H9 (cell line): ENCODE results near the gene LPCAT2. TPM values are rescaled to one million over a fixed set of nuclear protein-coding genes. Genes with fewer than 3 reads are reported as not detected.

Source experiments
- DNase-seq: peaks from one replicate; pipeline ENCODE4 v3.0.0-alpha.2; 2017
- H2AFZ ChIP-seq: one replicate; pipeline ENCODE4 v1.6.1; 2013; ENCODE audit warnings: mild to moderate bottlenecking, low read length, control low read depth, moderate library complexity
- H2AK5ac ChIP-seq: 2 replicates; pipeline ENCODE4 v1.6.1; 2013; ENCODE audit warnings: low read length, control low read depth, mixed read lengths; ENCODE audit not compliant: insufficient read length
- H2BK120ac ChIP-seq: one replicate; pipeline ENCODE4 v1.6.1; 2013; ENCODE audit warnings: low read depth, mild to moderate bottlenecking, low read length, control low read depth, inconsistent platforms; ENCODE audit not compliant: poor library complexity, severe bottlenecking
- H2BK12ac ChIP-seq: 2 replicates; pipeline ENCODE4 v1.6.1; 2013; ENCODE audit warnings: low read length, control low read depth, mixed read lengths, low read depth; ENCODE audit not compliant: insufficient read length
- H2BK15ac ChIP-seq: 2 replicates; pipeline ENCODE4 v1.6.1; 2013; ENCODE audit warnings: low read depth, low read length, control low read depth
- H2BK20ac ChIP-seq: one replicate; pipeline ENCODE4 v1.6.1; 2013; ENCODE audit warnings: low read depth, mild to moderate bottlenecking, low read length, control low read depth, inconsistent platforms; ENCODE audit not compliant: poor library complexity, severe bottlenecking
- H2BK5ac ChIP-seq: 2 replicates; pipeline ENCODE4 v1.6.1; 2013; ENCODE audit warnings: low read length, control low read depth, mixed read lengths; ENCODE audit not compliant: insufficient read length
- H3K14ac ChIP-seq: 2 replicates; pipeline ENCODE4 v1.6.1; 2013; ENCODE audit warnings: low read length, control low read depth; ENCODE audit not compliant: insufficient read depth
- H3K18ac ChIP-seq: 2 replicates; pipeline ENCODE4 v1.6.1; 2013; ENCODE audit warnings: low read depth, mild to moderate bottlenecking, mixed read lengths, low read length, control low read depth; ENCODE audit not compliant: insufficient read length
- H3K23ac ChIP-seq: 2 replicates; pipeline ENCODE4 v1.6.1; 2013; ENCODE audit warnings: low read length, control low read depth, mixed read lengths, low read depth; ENCODE audit not compliant: insufficient read length
- H3K23me2 ChIP-seq: 2 replicates; pipeline ENCODE4 v1.6.1; 2013; ENCODE audit warnings: low read depth, mild to moderate bottlenecking, mixed read lengths, low read length, control low read depth; ENCODE audit not compliant: insufficient read length, poor library complexity, severe bottlenecking
- H3K27ac ChIP-seq: 2 replicates; pipeline ENCODE4 v1.5.1; 2013; ENCODE audit warnings: low read length, control low read depth, mixed read lengths, low read depth; ENCODE audit not compliant: insufficient read length
- H3K27me3 ChIP-seq: 2 replicates; pipeline ENCODE4 v1.6.1; 2013; ENCODE audit warnings: low read length, control low read depth, inconsistent platforms; ENCODE audit not compliant: insufficient read depth
- H3K4ac ChIP-seq: 2 replicates; pipeline ENCODE4 v1.6.1; 2013; ENCODE audit warnings: low read depth, mild to moderate bottlenecking, control low read depth, inconsistent platforms, low read length, moderate library complexity
- H3K4me1 ChIP-seq: 2 replicates; pipeline ENCODE4 v1.6.1; 2013; ENCODE audit warnings: low read length, control low read depth, inconsistent platforms; ENCODE audit not compliant: insufficient read depth
- H3K4me2 ChIP-seq: 2 replicates; pipeline ENCODE4 v1.6.1; 2013; ENCODE audit warnings: low read length, control low read depth, mixed read lengths; ENCODE audit not compliant: insufficient read length, insufficient read depth
- H3K56ac ChIP-seq: 2 replicates; pipeline ENCODE4 v1.6.1; 2013; ENCODE audit warnings: low read depth, mild to moderate bottlenecking, mixed read lengths, low read length, control low read depth; ENCODE audit not compliant: insufficient read length
- H3K79me1 ChIP-seq: 2 replicates; pipeline ENCODE4 v1.6.1; 2013; ENCODE audit warnings: low read depth, mild to moderate bottlenecking, moderate library complexity, low read length, control low read depth, inconsistent platforms; ENCODE audit not compliant: insufficient read depth, poor library complexity, severe bottlenecking
- H3K79me2 ChIP-seq: 2 replicates; pipeline ENCODE4 v1.6.1; 2013; ENCODE audit warnings: low read length, control low read depth, inconsistent platforms; ENCODE audit not compliant: insufficient read depth
- H3K9ac ChIP-seq: 2 replicates; pipeline ENCODE4 v1.6.1; 2013; ENCODE audit warnings: low read length, control low read depth, mixed read lengths; ENCODE audit not compliant: insufficient read length; ENCODE audit errors: extremely low read depth
- H3K9me3 ChIP-seq: one replicate; pipeline ENCODE4 v1.6.1; 2013; ENCODE audit warnings: low read depth, low read length, inconsistent platforms; ENCODE audit not compliant: control insufficient read depth
- H3T11ph ChIP-seq: one replicate; pipeline ENCODE4 v1.6.1; 2013; ENCODE audit warnings: mild to moderate bottlenecking, low read length, control low read depth, inconsistent platforms
- H4K20me1 ChIP-seq: one replicate; pipeline ENCODE4 v1.6.1; 2013; ENCODE audit not compliant: control insufficient read depth, insufficient read length, insufficient read depth
- H4K5ac ChIP-seq: 2 replicates; pipeline ENCODE4 v1.6.1; 2013; ENCODE audit warnings: low read depth, mild to moderate bottlenecking, mixed read lengths, low read length, control low read depth; ENCODE audit not compliant: insufficient read length
- H4K8ac ChIP-seq: replicated peaks from 2 replicates; pipeline ENCODE4 v1.6.1; 2013; ENCODE audit warnings: low read length, control low read depth, mixed read lengths, low read depth; ENCODE audit not compliant: insufficient read length
- H4K91ac ChIP-seq: 2 replicates; pipeline ENCODE4 v1.6.1; 2013; ENCODE audit warnings: low read depth, mild to moderate bottlenecking, moderate library complexity, mixed read lengths, low read length, control low read depth; ENCODE audit not compliant: insufficient read length
- H3K27ac Mint-ChIP-seq, 3 experiments: 2 replicates in 2 of 3; 3 replicates in 1 of 3; pipeline ENCODE4 v1.8.0; 2020 to 2021; ENCODE audit warnings: mixed read lengths in 3 of 3, mild to moderate bottlenecking in 1 of 3, moderate library complexity in 1 of 3
- H3K27me3 Mint-ChIP-seq: 2 replicates; pipeline ENCODE4 v1.8.0; 2021; ENCODE audit warnings: low read depth, mild to moderate bottlenecking, moderate library complexity, mixed read lengths
- H3K36me3 Mint-ChIP-seq, 3 experiments: 2 replicates in 2 of 3; 3 replicates in 1 of 3; pipeline ENCODE4 v1.8.0; 2020 to 2021; ENCODE audit warnings: low read depth in 3 of 3, mixed read lengths in 3 of 3; ENCODE audit not compliant: insufficient read depth in 1 of 3
- H3K4me1 Mint-ChIP-seq, 2 experiments: 2 replicates each; pipeline ENCODE4 v1.8.0; 2020; ENCODE audit warnings: mixed read lengths in 2 of 2
- H3K4me3 Mint-ChIP-seq, 2 experiments: 2 replicates in 1 of 2; 3 replicates in 1 of 2; pipeline ENCODE4 v1.8.0; 2020 to 2021; ENCODE audit warnings: mild to moderate bottlenecking in 2 of 2, mixed read lengths in 2 of 2, moderate library complexity in 1 of 2
- H3K9me3 Mint-ChIP-seq, 2 experiments: 2 replicates in 1 of 2; 3 replicates in 1 of 2; pipeline ENCODE4 v1.8.0; 2020; ENCODE audit warnings: mild to moderate bottlenecking in 2 of 2, mixed read lengths in 2 of 2, moderate library complexity in 1 of 2
- CTCF ChIP-seq: fragments of 200-600 bp; sonication (generic); conservative IDR thresholded peaks from 3 replicates; pipeline ENCODE4 v1.8.0; 2021; ENCODE audit warnings: antibody characterized with exemption, mild to moderate bottlenecking
- WGBS: extraction: QIAGEN DNeasy Blood & Tissue Kit; methylation state at CpG from one replicate; pipeline ENCODE4 v1.1.7; 2013; ENCODE audit warnings: missing lambda C conversion rate, low lambda C conversion rate, mixed read lengths; ENCODE audit not compliant: insufficient read length; ENCODE audit errors: extremely low coverage; 5-methylcytosine and 5-hydroxymethylcytosine counted together
- total RNA-seq: library from RNA; stranded (reverse); gene quantifications from 2 replicates; pipeline ENCODE4 v1.2.1, GENCODE V29; 2021

Gene LPCAT2
- total RNA-seq, 1 experiment from 2014 or later: 2.8 TPM

- Histone ChIP-seq H3K14ac (no peak overlapping the region), H2BK5ac (no peak overlapping the region), H3K23me2 (no peaks in the 10 kb centered on the region), H2BK15ac (no peak overlapping the region), H3T11ph (no peak overlapping the region), H4K8ac (no peak overlapping the region), H3K23ac (no peak overlapping the region), H3K4ac (no peak overlapping the region), H2BK120ac (no peak overlapping the region), H4K20me1 (no peaks in the 10 kb centered on the region), H3K4me2 (no peak overlapping the region), H2BK12ac (no peak overlapping the region), H3K79me2 (no peaks in the 10 kb centered on the region), H3K79me1 (no peaks in the 10 kb centered on the region), H4K91ac (no peak overlapping the region), H2AK5ac (no peak overlapping the region), H3K56ac (no peak overlapping the region), H3K27ac (no peak overlapping the region), H2BK20ac (no peak overlapping the region), H3K9ac (no peak overlapping the region), H3K9me3 (no peaks in the 10 kb centered on the region), H3K27me3 (no peaks in the 10 kb centered on the region), H2AFZ (no peak overlapping the region), H3K18ac (no peak overlapping the region), H3K4me1 (no peaks in the 10 kb centered on the region), H4K5ac (no peak overlapping the region)
- DNase-seq: no peak
- no CpG with 5 or more reads among the region's 1 CpG for WGBS
- Mint-ChIP-seq H3K4me3 (no peak overlapping the region), H3K27ac (no peak overlapping the region), H3K27me3 (no peaks in the 10 kb centered on the region), H3K36me3 (no peaks in the 10 kb centered on the region), H3K9me3 (no peaks in the 10 kb centered on the region), H3K4me1 (peaks cover 4% of the 10 kb centered on the region in 2 experiments; a peak in 2 of 4 replicates)
- TF ChIP-seq CTCF: no peak
These were observed 30.6 kb downstream of the LPCAT2 start for GRCh38 chr16:55539488-55539887.
